Mammary epithelial cell (primary cell): ENCODE measurements around the gene TMEM127.

Experiments used
- CTCF ChIP-seq, 2 donors: IDR thresholded peaks in 1 of 2; conservative IDR thresholded peaks in 1 of 2; 2 replicates each; pipeline ENCODE4 v1.5.1; 2011 to 2012; ENCODE audit warnings: inconsistent platforms in 2 of 2, low read length in 2 of 2, mild to moderate bottlenecking in 2 of 2, control low read depth in 1 of 2, low read depth in 1 of 2; ENCODE audit not compliant: insufficient read depth in 1 of 2; ENCODE audit errors: extremely low read depth in 1 of 2
- EZH2 ChIP-seq: IDR thresholded peaks from 2 replicates; pipeline ENCODE4 v1.6.1; 2012; ENCODE audit warnings: low read length, inconsistent platforms, borderline replicate concordance

- no peak for TF ChIP-seq CTCF (conservative IDR thresholded peaks at IDR 0.05 in 1 of 2, IDR thresholded peaks at IDR 0.05 in 1 of 2; ENCODE audit: extremely low read depth in 1 of 2, insufficient read depth in 1 of 2, low read depth in 1 of 2, low read length in 2 of 2)
- TF ChIP-seq EZH2: no peak
Measured at GRCh38 chr2:96262306-96262705, 3.5 kb downstream of the TMEM127 start.
